WI38 (cell line): Measurements from ENCODE around the gene HPGDS.
"Not testable (repeated sequence)": the region's sequence is repeated elsewhere in the genome, so short reads cannot be mapped to it uniquely, and the experiment has no call there.

Source experiments
- H3K4me3 ChIP-seq: 2 replicates; pipeline ENCODE4 v1.5.1; 2011; ENCODE audit warnings: low read depth, mild to moderate bottlenecking, control low read depth, low read length
- CTCF ChIP-seq: IDR thresholded peaks from 2 replicates; pipeline ENCODE4 v1.5.1; 2012; ENCODE audit warnings: low read depth, mild to moderate bottlenecking, control low read depth, low read length

The HPGDS gene

DNA sequence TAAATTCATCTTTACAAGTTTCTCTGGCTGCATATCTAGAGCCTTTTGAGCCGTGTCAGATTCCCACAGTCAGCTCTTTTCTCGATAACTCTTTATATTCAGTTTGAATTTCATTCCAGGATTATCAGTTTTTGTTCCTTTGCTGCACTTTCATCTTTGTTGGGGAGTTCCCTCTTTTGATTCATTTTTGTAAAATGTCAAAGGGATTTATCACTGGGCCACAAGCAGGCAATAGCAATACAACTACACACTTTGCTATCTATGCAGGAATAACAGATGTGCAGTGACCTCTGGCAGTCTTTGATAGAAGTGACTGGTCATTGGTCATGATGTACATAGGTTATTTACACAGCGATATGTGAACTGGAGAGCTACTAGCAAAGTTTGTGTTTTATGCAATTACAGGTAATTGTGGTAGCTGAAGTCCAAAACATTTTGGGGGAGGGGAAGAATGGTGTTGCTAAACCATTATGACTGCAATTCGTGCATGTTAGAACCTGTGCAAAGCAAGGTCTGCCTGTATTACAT lies 43.8 kb downstream of the HPGDS start:
- no peak overlapping the region for H3K4me3 ChIP-seq
- no peak for TF ChIP-seq CTCF

GRCh38 chr4:94295473-94295872 lies 47.2 kb downstream of the HPGDS start:
- not testable (repeated sequence) for H3K4me3 ChIP-seq

DNA sequence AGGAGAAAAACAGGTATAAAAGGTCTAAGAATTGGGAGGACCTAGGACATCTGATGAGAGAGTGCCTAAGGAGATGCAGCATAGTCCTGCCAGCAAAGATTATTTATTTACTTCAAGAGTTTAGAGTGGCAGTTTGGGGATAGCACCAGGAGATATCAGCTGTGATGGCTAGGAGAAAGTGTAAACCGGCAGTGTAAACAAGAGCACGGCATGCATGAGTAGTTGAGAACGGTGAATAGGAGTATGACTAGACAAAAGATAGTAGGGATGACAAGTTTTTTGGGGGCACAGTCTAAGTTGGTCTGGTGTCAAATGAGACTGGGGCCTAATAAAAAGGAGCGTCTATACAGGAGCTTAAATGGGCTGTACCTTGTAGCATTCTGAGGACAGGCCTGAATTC lies 48.7 kb downstream of the HPGDS start:
- H3K4me3 ChIP-seq = not testable (repeated sequence)

- no peak overlapping the region for H3K4me3 ChIP-seq
- TF ChIP-seq CTCF = no peak
These were observed 52.4 kb downstream of the HPGDS start for GRCh38 chr4:94290245-94290644.

DNA sequence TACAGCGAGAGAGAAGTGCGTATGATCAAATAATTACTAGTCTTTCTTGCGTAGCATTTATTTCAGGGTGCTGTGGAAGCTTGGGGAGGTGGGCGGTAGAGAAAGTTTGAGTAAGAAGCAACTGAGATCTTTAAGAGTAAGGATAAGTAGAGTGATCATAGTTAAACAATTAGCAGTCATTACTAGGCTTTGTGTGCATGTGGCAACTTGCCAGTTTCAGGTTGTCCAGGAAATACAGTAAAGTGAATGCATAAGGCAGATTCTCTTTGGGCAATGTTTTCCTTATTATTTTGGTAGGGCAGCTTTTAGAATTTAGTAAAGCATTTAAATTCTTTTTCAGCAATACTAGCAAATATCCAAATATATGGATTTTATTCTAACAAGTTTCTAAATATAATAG lies 57.0 kb downstream of the HPGDS start:
- TF ChIP-seq CTCF = no peak
- H3K4me3 ChIP-seq = no peak overlapping the region

DNA sequence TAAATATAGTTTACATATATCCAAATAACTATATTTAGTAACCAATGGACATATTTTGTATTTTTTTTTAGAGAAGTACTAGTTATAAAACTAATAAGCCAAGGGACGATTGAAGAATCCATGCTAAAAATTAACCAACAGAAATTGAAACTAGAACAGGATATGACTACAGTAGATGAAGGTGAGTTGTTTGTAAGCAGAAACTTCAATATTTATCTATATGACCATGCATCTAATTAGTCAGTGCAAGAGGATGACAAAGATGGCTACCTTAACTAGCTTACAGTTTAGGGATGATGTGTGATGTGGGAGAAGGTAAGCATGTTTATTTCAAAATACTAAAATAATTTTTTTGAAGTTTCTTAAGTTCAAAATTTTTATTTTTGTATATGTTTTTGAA lies 57.7 kb downstream of the HPGDS start:
- TF ChIP-seq CTCF = no peak
- H3K4me3 ChIP-seq = no peak overlapping the region

GRCh38 chr4:94278781-94279180 lies 63.9 kb downstream of the HPGDS start:
- no peak overlapping the region for H3K4me3 ChIP-seq
- no peak for TF ChIP-seq CTCF

GRCh38 chr4:94277534-94277933 lies 65.1 kb downstream of the HPGDS start:
- H3K4me3 ChIP-seq = no peak overlapping the region
- TF ChIP-seq CTCF = no peak
